Adrenal gland (tissue), 5 donors: ENCODE data around the gene STXBP4.
A peak's percentile ranks its signal among the peaks of the same experiment; 100 is the strongest.

Source experiments
- POLR2A ChIP-seq, 2 donors: fragments of 450-650 bp; IDR thresholded peaks; one replicate each; pipeline ENCODE4 v1.6.1; 2017; ENCODE audit warnings: antibody characterized with exemption in 2 of 2, mild to moderate bottlenecking in 2 of 2, moderate library complexity in 1 of 2
- TF ChIP-seq, protein P1 (sequence below), 6 experiments: fragments of 450-650 bp in 4 of 6; fragments of 200-600 bp in 2 of 6; sonication (generic) in 1 of 6; IDR thresholded peaks; 1 replicate in 5 of 6; 2 replicates in 1 of 6; pipeline versions ENCODE4 v1.5.1 to v1.8.0; 2016 to 2021; ENCODE audit warnings: antibody characterized with exemption in 6 of 6, mild to moderate bottlenecking in 2 of 6, moderate library complexity in 1 of 6
- donor health status: DM: no; HTN: no; CAD: no.

DNA sequence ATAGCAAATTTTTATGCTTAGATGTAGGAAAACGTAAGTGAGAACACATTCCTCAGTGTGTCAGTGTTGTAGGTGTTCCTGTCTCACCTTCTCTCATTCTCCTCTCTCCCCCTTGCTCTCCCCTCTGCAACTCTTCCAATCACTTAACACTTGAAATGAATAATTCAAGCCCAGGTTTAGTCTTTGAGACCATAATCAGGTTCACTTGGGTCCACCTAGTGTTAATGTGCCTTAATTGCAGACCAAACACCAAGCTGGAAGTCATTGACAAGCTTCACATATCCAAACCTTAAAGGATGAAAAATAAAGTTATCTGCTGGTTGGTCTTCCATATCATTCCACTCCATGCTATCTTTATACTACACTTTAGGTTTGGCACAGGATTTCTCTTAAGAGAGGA, 37.0 kb downstream of the STXBP4 start:
- TF ChIP-seq, protein P1, sequence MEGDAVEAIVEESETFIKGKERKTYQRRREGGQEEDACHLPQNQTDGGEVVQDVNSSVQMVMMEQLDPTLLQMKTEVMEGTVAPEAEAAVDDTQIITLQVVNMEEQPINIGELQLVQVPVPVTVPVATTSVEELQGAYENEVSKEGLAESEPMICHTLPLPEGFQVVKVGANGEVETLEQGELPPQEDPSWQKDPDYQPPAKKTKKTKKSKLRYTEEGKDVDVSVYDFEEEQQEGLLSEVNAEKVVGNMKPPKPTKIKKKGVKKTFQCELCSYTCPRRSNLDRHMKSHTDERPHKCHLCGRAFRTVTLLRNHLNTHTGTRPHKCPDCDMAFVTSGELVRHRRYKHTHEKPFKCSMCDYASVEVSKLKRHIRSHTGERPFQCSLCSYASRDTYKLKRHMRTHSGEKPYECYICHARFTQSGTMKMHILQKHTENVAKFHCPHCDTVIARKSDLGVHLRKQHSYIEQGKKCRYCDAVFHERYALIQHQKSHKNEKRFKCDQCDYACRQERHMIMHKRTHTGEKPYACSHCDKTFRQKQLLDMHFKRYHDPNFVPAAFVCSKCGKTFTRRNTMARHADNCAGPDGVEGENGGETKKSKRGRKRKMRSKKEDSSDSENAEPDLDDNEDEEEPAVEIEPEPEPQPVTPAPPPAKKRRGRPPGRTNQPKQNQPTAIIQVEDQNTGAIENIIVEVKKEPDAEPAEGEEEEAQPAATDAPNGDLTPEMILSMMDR (IDR thresholded peaks at IDR 0.05) = peak in 3 of 6 experiments; percentile 20 to 25 (median 24)
- TF ChIP-seq POLR2A (IDR thresholded peaks at IDR 0.05) = no peak
